Mammary epithelial cell (primary cell): Measurements from ENCODE around the gene ZSCAN29.

ENCODE experiments used
- EZH2 ChIP-seq: IDR thresholded peaks from 2 replicates; pipeline ENCODE4 v1.6.1; 2012; ENCODE audit warnings: low read length, inconsistent platforms, borderline replicate concordance
- TF ChIP-seq, protein P1 (sequence below), 2 donors: IDR thresholded peaks in 1 of 2; conservative IDR thresholded peaks in 1 of 2; 2 replicates each; pipeline ENCODE4 v1.5.1; 2011 to 2012; ENCODE audit warnings: inconsistent platforms in 2 of 2, low read length in 2 of 2, mild to moderate bottlenecking in 2 of 2, control low read depth in 1 of 2, low read depth in 1 of 2; ENCODE audit not compliant: insufficient read depth in 1 of 2; ENCODE audit errors: extremely low read depth in 1 of 2

DNA sequence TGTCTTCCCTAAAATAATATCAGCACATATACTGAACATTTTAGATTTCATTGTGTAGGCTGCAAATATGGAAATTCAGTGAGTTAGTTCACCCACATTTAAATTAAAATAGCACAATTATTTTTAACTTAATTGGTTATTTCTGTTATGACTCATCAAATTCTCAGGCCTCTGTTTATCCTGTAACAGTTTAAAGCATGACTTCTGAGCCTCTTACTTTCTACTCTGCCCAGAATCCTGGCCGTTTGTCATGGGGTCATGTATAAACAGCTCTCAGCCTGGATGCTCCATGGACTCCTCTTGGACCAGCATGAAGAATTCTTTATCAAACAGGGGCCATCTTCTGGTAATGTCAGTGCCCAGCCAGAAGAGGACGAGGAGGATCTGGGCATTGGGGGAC, 12.2 kb upstream of the ZSCAN29 start:
- TF ChIP-seq, protein P1, sequence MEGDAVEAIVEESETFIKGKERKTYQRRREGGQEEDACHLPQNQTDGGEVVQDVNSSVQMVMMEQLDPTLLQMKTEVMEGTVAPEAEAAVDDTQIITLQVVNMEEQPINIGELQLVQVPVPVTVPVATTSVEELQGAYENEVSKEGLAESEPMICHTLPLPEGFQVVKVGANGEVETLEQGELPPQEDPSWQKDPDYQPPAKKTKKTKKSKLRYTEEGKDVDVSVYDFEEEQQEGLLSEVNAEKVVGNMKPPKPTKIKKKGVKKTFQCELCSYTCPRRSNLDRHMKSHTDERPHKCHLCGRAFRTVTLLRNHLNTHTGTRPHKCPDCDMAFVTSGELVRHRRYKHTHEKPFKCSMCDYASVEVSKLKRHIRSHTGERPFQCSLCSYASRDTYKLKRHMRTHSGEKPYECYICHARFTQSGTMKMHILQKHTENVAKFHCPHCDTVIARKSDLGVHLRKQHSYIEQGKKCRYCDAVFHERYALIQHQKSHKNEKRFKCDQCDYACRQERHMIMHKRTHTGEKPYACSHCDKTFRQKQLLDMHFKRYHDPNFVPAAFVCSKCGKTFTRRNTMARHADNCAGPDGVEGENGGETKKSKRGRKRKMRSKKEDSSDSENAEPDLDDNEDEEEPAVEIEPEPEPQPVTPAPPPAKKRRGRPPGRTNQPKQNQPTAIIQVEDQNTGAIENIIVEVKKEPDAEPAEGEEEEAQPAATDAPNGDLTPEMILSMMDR (conservative IDR thresholded peaks at IDR 0.05 in 1 of 2, IDR thresholded peaks at IDR 0.05 in 1 of 2; ENCODE audit: extremely low read depth in 1 of 2, insufficient read depth in 1 of 2, low read depth in 1 of 2, low read length in 2 of 2): no peak
- TF ChIP-seq EZH2: no peak
